NOMO-1 (cell line): ENCODE results near the gene EYA4.
A peak's percentile ranks its signal among the peaks of the same experiment; 100 is the strongest.

Source experiments
- DNase-seq, 2 experiments: peaks; one replicate each; lab custom pipeline; 2025; ENCODE audit not compliant: unreplicated experiment in 2 of 2; lab: John Stamatoyannopoulos, UW

EYA4 gene

GRCh38 chr6:133502441-133503335, 261.5 kb downstream of the EYA4 start:
- DNase-seq = no peak

GRCh38 chr6:133503336-133503729, 262.2 kb downstream of the EYA4 start:
- no peak for DNase-seq

GRCh38 chr6:133504158-133504557, 263.0 kb downstream of the EYA4 start:
- DNase-seq = no peak

GRCh38 chr6:133504761-133505160, 263.6 kb downstream of the EYA4 start:
- DNase-seq = no peak

GRCh38 chr6:133505681-133506080, 264.5 kb downstream of the EYA4 start:
- no peak for DNase-seq

GRCh38 chr6:133512410-133513016, 271.4 kb downstream of the EYA4 start:
- peak in 1 of 2 experiments; percentile 18 for DNase-seq

GRCh38 chr6:133523816-133524215, 282.7 kb downstream of the EYA4 start:
- DNase-seq = no peak

GRCh38 chr6:133526436-133526835, 285.3 kb downstream of the EYA4 start:
- no peak for DNase-seq

GRCh38 chr6:133528566-133528965, 287.4 kb downstream of the EYA4 start:
- DNase-seq = no peak

- no peak for DNase-seq
These were observed 291.8 kb downstream of the EYA4 start for GRCh38 chr6:133532908-133533307.

- DNase-seq = no peak
These were observed 298.5 kb downstream of the EYA4 start for GRCh38 chr6:133539502-133540259.

- DNase-seq = no peak
These were observed 299.2 kb downstream of the EYA4 start for GRCh38 chr6:133540361-133540760.

GRCh38 chr6:133541040-133541439, 299.9 kb downstream of the EYA4 start:
- no peak for DNase-seq

GRCh38 chr6:133542056-133542821, 301.1 kb downstream of the EYA4 start:
- DNase-seq = no peak

GRCh38 chr6:133544419-133544818, 303.3 kb downstream of the EYA4 start:
- no peak for DNase-seq

- DNase-seq = no peak
These were observed 304.9 kb downstream of the EYA4 start for GRCh38 chr6:133546098-133546497.

GRCh38 chr6:133547136-133547535, 306.0 kb downstream of the EYA4 start:
- no peak for DNase-seq

- DNase-seq = no peak
These were observed 307.4 kb downstream of the EYA4 start for GRCh38 chr6:133548423-133549159.

GRCh38 chr6:133549371-133549801, 308.2 kb downstream of the EYA4 start:
- no peak for DNase-seq

- no peak for DNase-seq
These were observed 308.9 kb downstream of the EYA4 start for GRCh38 chr6:133550026-133550425.
